HG03175 (cell line): ENCODE results near the gene PPFIA4.
"Not testable (repeated sequence)": the region's sequence is repeated elsewhere in the genome, so short reads cannot be mapped to it uniquely, and the experiment has no call there.

Experiments
- ATAC-seq: cut with Tn5 transposase; IDR thresholded peaks from one replicate; pipeline ENCODE4 v1.9.1; 2021; ENCODE audit warnings: mild to moderate bottlenecking, moderate library complexity; ENCODE audit not compliant: unreplicated experiment

Gene PPFIA4

GRCh38 chr1:203011582-203011981 lies 14.7 kb upstream of the PPFIA4 start:
- no peak for ATAC-seq

DNA sequence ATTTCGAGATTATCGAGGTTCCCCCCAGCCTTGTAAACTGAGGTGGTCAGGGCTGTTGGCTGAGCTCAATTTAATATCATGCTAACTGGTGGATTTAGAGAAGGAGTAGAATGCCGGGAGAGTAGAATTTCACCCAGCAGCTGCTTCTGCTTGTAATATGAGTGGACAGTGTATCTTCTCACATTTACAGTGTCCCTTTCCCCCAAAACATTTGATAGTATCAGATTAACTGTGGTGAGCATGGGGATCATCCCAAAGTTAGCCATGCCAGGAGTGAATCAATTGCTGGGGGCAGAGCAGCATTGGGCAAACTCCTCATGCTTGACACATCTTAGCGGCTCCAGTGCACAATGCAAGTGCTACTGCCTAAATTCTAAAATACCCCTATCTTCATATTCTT lies 9.2 kb upstream of the PPFIA4 start:
- ATAC-seq: no peak

GRCh38 chr1:203017692-203018091 lies 8.6 kb upstream of the PPFIA4 start:
- no peak for ATAC-seq

- ATAC-seq: not testable (repeated sequence)
Measured at GRCh38 chr1:203022855-203023254, 3.4 kb upstream of the PPFIA4 start.

- ATAC-seq: no peak
Measured at GRCh38 chr1:203025686-203026030, 633 bp upstream of the PPFIA4 start.

DNA sequence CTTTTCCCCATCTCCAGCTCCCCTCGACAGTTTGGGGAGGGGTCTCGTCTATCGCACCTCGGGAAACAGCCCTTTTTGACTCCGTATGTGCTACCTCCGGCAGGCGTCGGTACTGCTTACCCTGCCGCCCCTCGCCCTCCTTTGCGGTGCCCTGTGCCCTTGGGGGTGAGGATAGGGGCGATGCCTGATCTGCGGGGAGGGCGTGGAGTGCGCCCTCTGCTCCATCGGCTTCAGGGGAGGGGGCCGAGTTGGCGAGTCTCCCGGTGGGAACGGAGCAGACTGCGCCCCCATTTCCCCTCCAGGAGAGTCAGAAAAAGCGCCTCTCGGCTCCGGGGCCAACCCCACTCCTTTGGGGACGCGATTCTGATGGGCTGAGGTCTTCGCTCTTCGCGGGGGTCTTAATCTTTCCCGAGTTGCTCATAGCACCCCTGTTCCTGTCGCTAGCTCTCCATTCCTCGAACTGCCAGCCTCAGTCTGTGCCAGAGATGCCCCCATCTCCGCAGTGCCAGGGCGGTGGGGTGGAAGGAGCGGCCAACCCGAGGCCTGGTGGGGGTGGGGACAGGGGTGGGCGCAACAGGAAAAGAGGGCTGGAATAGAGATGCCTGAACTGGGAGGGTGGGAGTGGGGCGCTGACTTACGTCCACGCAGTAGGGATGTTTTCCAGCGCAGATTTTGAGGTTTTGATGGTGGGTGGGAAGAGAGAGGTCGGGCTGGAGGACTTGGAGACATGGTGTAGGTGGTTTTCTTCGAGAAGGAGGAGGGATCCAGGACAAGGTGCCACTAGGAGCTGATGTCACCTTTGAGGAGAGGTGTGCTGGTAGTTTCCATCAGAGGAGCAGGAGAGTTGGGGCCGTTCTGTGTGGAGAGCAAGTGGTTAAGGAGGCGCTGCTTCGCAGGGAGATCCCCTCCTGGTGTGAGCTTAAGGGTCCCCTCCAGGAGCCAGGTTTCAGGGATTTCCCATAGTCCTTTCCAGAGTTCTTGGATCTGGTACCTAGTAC lies 674 bp downstream of the PPFIA4 start:
- ATAC-seq: peak; percentile 25

DNA sequence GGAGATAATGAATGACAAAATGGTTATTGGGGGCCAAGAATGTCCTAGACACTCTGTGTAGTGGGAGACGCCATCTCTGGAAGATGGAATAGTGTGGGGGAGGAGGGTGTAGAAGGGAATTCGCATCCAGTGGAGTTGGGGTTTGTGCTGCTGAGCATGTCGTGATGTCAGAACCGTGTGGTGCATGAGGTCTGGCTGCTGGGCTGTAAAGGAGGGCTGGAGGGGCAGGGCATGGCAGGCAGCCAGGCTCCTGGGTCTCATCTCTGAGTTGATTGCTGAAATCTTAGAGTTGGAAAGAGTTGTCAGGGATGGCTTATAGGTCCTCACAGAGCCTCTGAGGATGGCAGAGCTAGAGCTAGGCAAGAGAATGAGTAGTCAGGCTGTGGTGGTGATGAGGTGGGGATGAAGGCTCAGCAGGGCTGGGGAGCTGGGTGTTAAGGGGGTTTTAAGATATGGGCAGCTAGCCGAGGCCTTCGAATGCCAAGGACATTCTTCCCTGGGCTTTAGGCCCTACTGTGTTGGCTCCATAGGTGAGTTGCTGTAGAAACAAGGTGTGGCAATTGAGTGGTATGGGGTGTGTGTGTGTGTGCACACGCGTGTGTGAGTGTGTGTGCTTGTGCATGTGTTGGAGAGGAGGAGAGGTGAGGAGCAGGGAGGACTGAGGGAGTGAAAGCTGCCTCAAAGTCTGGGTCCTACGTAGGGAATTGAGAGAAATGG lies 1.9 kb downstream of the PPFIA4 start:
- ATAC-seq: no peak

DNA sequence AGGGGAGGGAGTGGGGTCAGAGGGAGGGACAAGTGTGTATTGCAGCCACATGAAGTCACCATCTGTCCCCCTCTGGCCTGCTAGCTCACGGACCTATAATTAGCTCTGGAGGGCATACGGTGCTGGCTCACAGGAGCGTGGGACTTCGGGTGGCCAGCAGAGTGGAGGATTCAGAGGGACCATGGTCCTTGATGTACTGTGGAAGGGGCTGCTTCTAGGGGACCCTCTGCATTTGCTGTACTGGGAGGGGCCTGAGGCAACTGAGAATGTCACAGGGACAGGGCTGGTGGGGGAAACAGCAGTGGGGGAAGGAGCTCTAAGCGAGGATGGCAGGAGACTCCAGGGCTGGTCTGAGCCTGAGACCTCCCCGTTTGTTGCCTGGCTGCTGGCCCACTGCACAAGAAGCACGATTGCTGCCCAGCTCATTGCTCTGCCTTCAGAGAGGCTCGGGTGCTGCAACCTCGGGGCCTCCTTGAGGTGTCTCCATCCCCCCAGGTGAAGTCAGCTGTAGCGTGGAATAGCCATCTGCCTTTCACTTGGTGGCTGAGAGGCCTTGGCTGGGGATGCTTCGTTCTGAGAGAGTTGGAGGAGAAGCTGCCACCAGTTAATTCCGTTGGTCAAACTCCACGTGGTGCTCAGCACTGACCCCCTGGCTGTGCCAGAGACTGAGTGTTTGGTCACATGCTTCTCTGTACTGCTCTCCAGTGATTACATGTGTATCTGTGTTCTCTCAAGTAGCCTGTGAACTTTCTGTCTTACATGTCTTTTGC lies 2.7 kb downstream of the PPFIA4 start:
- no peak for ATAC-seq

DNA sequence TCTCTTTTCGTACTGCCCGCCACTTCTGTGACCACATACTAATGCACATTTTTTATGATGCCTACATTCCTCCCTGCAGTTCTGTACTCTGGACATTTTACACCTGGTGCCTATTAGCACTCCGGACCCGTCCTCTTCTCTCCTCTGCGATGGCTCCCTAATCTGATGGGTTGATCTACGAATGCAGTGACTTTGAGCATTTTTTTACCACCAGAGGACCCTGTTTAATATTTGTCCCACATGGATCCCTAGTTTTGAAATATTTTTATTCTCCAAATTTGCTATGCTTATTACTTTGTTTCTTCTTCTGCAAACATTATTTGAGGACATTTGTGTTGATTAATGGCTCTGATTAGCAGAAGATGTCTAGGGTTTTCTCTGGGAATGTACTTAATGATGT lies 5.2 kb downstream of the PPFIA4 start:
- ATAC-seq: no peak

GRCh38 chr1:203033287-203033686 lies 7.0 kb downstream of the PPFIA4 start:
- no peak for ATAC-seq

DNA sequence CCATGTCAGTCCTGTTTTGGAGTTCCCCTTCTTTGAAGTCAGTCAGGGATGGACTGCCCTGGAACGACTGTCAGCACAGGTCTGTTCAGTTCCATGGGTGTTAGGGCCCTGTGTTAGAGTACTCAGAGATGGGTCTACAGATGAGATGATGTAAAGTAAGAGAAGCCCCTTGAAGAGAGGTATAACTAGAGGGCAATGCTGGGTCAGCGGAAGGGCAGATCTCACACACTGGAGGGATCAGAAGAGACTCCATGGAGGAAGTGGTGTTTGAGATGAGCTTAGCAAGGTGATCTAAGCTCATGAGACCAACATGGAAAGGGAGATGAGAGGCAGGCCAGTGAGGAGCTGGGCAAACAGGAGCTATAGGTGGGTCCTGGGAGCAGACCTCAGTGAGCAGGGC lies 7.6 kb downstream of the PPFIA4 start:
- no peak for ATAC-seq

GRCh38 chr1:203034422-203035110 lies 8.3 kb downstream of the PPFIA4 start:
- ATAC-seq: no peak

- ATAC-seq: no peak
Measured at GRCh38 chr1:203035111-203036000, 9.1 kb downstream of the PPFIA4 start.

- ATAC-seq: no peak
Measured at GRCh38 chr1:203036135-203036534, 9.8 kb downstream of the PPFIA4 start.

DNA sequence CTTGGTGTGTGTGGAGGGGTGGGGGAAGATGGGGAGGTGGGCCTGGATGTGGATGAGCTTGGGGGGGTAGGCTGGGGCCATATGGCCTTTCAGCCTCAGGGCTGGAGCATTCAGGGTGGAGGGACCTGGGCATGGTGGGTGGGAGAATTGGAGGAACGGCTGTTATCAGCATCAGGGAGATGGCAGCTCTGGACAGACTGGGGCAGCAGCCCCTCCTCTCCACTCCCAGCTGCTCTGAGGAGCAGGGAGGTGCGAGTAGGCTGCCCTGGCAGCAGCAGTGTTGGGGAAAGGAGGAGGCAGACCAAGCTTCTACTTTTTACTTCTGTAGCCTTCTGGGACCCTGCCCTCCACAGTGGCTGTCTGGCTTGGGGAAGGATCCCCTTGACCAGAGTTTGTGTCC lies 10.2 kb downstream of the PPFIA4 start:
- ATAC-seq: no peak

DNA sequence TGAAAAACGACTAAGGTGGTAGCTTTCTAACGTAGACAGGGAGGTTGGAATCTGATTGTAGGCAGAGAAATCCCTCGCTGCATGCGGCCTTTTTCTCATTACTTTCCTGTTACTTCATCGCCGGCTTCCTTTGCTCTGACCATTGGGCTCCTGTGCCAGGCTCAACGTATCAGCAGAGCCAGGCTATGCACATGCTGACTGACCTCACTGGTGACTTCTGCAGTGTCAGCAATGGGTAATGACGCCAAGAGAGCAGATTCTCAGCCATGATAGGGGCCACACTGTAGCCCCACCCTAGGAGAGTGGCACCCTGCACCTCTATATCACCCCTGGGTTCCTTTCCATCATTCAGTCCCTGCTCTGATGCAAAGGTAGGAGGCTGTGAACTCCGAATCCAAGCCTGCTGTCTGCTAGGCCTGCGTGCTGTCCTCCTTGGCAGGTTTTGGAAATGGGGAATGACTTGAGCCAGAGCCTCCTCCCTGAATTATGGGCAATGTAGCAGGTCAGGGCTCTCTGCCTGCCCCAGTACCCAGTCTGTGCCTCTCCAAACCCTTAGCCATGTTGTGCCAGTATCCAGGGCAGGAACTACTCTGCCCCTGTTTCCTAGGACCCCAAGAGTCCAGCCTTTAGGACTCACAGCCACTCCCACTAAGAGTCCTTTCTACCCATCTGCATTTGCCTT lies 11.4 kb downstream of the PPFIA4 start:
- no peak for ATAC-seq

DNA sequence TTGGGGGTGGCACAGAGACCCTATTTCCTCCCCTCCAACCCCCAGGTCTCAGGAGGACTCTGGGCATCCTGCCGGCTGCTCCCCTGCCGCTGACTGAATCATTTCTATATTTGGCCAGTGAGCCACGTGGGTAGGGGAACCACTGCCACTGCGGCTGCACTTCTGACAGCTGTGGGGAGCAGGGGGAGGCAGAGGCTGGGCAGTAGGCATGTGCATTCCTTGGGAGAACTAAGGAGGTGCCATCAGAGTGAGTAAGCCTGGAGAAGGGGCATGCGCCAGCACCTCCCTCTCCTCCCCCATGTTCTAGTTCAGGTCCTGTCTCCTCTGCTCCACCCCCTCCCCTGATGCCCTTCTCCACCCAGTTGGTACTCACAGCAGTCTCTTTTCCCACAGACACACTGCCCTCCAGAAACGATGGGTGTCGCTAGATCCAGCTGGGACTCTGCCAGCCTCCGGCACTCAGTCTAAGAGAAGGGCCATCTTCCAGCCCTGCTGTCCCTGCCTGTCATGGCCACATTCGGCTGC lies 12.0 kb downstream of the PPFIA4 start:
- ATAC-seq: peak; percentile 56

GRCh38 chr1:203038891-203039608 lies 12.8 kb downstream of the PPFIA4 start:
- peak; percentile 65 for ATAC-seq
